Stomach smooth muscle (tissue), 2 donors: ENCODE measurements around the gene CRTAC1.

Source experiments
- H3K27ac ChIP-seq: one replicate; pipeline ENCODE4 v1.7.0; 2013; ENCODE audit warnings: mild to moderate bottlenecking, low read length, inconsistent platforms
- H3K27me3 ChIP-seq, 2 donors: one replicate each; pipeline ENCODE4 v1.7.0; 2013; ENCODE audit warnings: low read length in 2 of 2; ENCODE audit not compliant: insufficient read depth in 2 of 2, control insufficient read depth in 1 of 2
- H3K36me3 ChIP-seq, 2 donors: one replicate each; pipeline ENCODE4 v1.7.0; 2013; ENCODE audit warnings: low read length in 2 of 2; ENCODE audit not compliant: control insufficient read depth in 2 of 2, insufficient read depth in 2 of 2
- H3K4me1 ChIP-seq: one replicate; pipeline ENCODE4 v1.7.0; 2013; ENCODE audit warnings: low read length; ENCODE audit not compliant: control insufficient read depth, insufficient read depth
- H3K4me3 ChIP-seq, 2 donors: one replicate each; pipeline ENCODE4 v1.7.0; 2013; ENCODE audit warnings: low read length in 2 of 2
- H3K9ac ChIP-seq, 2 donors: one replicate each; pipeline ENCODE4 v1.7.0; 2013; ENCODE audit warnings: low read length in 2 of 2, mild to moderate bottlenecking in 1 of 2
- H3K9me3 ChIP-seq, 2 donors: one replicate each; pipeline ENCODE4 v1.7.0; 2013; ENCODE audit warnings: low read length in 2 of 2; ENCODE audit not compliant: control insufficient read depth in 2 of 2
- donor health status: healthy.
- donor health status: Pancreatic carcinoma.

The CRTAC1 gene

DNA sequence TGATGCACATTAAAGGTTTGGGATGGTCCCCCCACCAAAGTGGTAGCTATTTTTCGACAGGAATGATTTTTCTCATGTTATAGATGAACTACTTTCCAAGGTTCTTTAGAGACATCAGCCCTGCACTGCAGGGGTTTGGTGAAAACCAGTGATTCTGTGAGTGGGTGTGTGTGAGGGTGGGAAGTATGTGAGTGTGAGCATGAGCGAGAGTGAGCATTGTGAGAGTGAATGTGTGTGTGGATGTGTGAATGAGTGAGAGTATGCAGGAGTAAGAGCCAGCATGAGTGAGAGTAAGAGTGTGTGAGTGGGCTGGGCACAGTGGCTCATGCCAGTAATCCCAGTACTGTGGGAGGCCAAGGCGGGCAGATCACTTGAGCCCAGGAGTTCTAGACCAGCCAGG lies 105.7 kb downstream of the CRTAC1 start:
- no peak overlapping the region for H3K9ac ChIP-seq
- H3K9me3 ChIP-seq = no peaks in the 10 kb centered on the region
- H3K36me3 ChIP-seq = no peaks in the 10 kb centered on the region
- H3K27ac ChIP-seq = no peak overlapping the region
- peaks cover 0 to 18% of the 10 kb centered on the region in 2 donors for H3K27me3 ChIP-seq
- peaks cover 13% of the 10 kb centered on the region for H3K4me1 ChIP-seq
- no peak overlapping the region for H3K4me3 ChIP-seq

DNA sequence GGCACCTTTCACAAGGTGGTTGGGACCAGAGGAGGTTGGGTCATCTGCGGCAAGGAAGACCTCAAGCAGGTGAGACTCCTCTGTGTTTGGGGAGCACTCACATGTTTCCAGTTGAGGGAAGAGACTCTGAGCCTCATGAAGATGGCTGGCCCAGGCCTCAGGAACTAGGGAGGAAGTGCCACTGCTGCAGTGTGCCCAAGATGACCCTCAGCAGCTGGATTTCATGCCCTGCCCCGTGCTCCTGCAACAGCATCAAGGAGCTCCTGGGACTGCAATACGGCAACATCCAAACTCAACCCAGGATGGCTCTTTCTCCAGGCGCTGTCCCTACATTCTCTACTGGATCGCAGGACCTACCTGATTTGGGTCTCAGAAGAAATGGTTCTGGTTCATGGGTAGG lies 106.9 kb downstream of the CRTAC1 start:
- H3K9me3 ChIP-seq = no peaks in the 10 kb centered on the region
- H3K27ac ChIP-seq = no peak overlapping the region
- no peak overlapping the region for H3K4me3 ChIP-seq
- no peaks in the 10 kb centered on the region for H3K36me3 ChIP-seq
- H3K27me3 ChIP-seq = peaks cover 0 to 17% of the 10 kb centered on the region in 2 donors
- no peak overlapping the region for H3K9ac ChIP-seq
- H3K4me1 ChIP-seq = peaks cover 13% of the 10 kb centered on the region

DNA sequence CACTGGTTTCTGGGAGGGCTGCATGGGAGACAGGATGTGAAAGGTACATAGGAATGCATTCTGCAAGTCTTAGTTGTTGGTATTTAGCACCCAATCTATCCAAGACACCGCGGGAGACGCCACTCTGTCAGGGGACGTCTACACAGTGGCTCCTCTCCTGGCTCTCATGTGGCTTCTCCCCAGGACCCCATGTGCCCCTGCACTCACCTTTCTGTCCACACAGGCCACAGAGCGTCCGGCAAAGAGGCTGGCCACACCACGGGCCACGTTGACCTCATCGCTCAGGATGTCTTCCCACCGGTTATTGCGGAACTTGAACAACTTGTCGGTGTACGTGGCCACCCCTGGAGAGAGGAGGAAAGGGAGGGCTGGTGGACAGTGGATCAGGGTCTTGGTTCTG lies 107.4 kb downstream of the CRTAC1 start:
- Histone ChIP-seq H3K27ac (no peak overlapping the region), H3K9me3 (no peaks in the 10 kb centered on the region), H3K36me3 (no peaks in the 10 kb centered on the region), H3K27me3 (peaks cover 0 to 16% of the 10 kb centered on the region in 2 donors), H3K9ac (no peak overlapping the region), H3K4me1 (peaks cover 13% of the 10 kb centered on the region), H3K4me3 (no peak overlapping the region)

- Histone ChIP-seq H3K27ac (no peak overlapping the region), H3K9me3 (no peaks in the 10 kb centered on the region), H3K4me3 (no peak overlapping the region), H3K4me1 (peaks cover 16% of the 10 kb centered on the region), H3K36me3 (no peaks in the 10 kb centered on the region), H3K9ac (no peak overlapping the region), H3K27me3 (peaks cover 0 to 16% of the 10 kb centered on the region in 2 donors)
These were observed 108.2 kb downstream of the CRTAC1 start for GRCh38 chr10:97922022-97922758.

DNA sequence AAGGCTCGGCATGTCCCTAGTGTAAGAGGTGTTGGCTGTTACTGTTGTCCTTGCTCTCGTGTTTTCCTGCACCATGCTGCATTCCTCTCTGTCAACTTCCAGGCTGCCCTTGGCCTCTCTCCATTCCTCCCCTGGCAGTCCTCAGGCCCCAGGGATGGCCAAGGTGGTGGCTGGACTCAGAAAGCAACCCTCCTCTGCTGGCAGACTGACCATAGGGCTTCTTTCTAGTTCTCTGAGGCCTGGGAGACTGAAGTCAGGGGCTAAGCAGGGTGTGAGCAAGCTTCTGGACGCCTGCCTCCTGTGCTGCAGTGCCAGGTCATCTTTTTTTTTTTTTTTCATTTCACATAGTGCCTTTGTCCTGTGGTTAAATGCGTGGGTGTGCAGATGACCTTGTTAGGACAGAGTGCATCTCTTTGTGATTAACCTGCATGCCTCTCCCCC lies 108.8 kb downstream of the CRTAC1 start:
- Histone ChIP-seq H3K9ac (no peak overlapping the region), H3K4me3 (no peak overlapping the region), H3K27me3 (peaks cover 0 to 15% of the 10 kb centered on the region in 2 donors), H3K9me3 (no peaks in the 10 kb centered on the region), H3K4me1 (peaks cover 16% of the 10 kb centered on the region), H3K27ac (no peak overlapping the region), H3K36me3 (no peaks in the 10 kb centered on the region)

- Histone ChIP-seq H3K4me1 (peaks cover 16% of the 10 kb centered on the region), H3K9me3 (no peaks in the 10 kb centered on the region), H3K27me3 (peaks cover 0 to 15% of the 10 kb centered on the region in 2 donors), H3K36me3 (no peaks in the 10 kb centered on the region), H3K27ac (no peak overlapping the region), H3K4me3 (no peak overlapping the region), H3K9ac (no peak overlapping the region)
These were observed 109.6 kb downstream of the CRTAC1 start for GRCh38 chr10:97920865-97921264.

DNA sequence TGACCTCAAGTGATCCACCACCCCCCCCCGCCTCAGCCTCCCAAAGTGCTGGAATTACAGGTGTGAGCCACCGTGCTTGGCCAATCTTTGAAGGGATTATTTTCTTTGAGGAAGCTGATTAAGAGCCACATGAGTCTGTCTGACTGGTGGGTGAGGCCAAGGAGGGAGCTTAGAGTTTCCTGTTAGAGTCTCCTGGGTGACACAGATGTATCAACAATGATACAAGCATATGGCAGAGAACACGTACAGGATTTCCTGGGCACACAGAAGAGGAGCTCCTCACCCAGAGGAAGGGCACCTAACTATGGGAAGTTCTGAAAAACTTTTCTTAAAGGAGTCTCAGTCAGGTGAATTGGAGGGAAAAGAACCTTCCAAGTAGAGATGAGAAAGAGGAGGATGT lies 111.4 kb downstream of the CRTAC1 start:
- Histone ChIP-seq H3K9me3 (no peaks in the 10 kb centered on the region), H3K9ac (no peak overlapping the region), H3K27ac (no peak overlapping the region), H3K36me3 (no peaks in the 10 kb centered on the region), H3K27me3 (peaks cover 4 to 16% of the 10 kb centered on the region in 2 donors), H3K4me3 (no peak overlapping the region), H3K4me1 (peaks cover 19% of the 10 kb centered on the region)

GRCh38 chr10:97916586-97916985 lies 113.8 kb downstream of the CRTAC1 start:
- Histone ChIP-seq H3K27me3 (peaks cover 4 to 10% of the 10 kb centered on the region in 2 donors), H3K4me3 (no peak overlapping the region), H3K4me1 (peaks cover 11% of the 10 kb centered on the region), H3K27ac (no peak overlapping the region), H3K9ac (no peak overlapping the region), H3K9me3 (no peaks in the 10 kb centered on the region), H3K36me3 (no peaks in the 10 kb centered on the region)

GRCh38 chr10:97915346-97916131 lies 114.9 kb downstream of the CRTAC1 start:
- H3K4me1 ChIP-seq = peaks cover 6% of the 10 kb centered on the region
- H3K4me3 ChIP-seq = no peak overlapping the region
- H3K9ac ChIP-seq = no peak overlapping the region
- no peaks in the 10 kb centered on the region for H3K36me3 ChIP-seq
- H3K27ac ChIP-seq = no peak overlapping the region
- peaks cover 4 to 9% of the 10 kb centered on the region in 2 donors for H3K27me3 ChIP-seq
- no peaks in the 10 kb centered on the region for H3K9me3 ChIP-seq

DNA sequence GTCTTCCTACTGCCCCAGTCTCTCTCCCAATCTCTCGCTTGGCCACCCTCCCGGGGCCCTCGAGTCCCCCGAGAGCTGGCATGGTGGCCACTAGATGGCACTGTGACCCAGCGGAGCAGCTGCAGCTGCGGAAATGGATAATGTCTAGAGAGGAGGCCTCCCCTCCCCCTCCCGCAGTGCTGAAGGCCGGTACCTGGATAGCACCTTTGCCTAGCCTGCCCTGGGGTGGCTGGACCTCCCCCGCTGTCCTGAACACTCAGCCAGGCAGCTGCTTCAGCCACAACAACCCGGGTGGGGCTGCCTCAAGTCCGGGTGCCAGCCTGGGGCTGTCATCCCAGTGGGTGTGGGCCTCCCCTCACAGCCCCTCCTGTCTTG lies 115.6 kb downstream of the CRTAC1 start:
- H3K27ac ChIP-seq = no peak overlapping the region
- no peak overlapping the region for H3K9ac ChIP-seq

More for the DNA sequence above, 115.6 kb downstream of the CRTAC1 start:
- H3K4me3 ChIP-seq = peak overlapping the region in 1 of 2 donors; percentile 29
- no peaks in the 10 kb centered on the region for H3K36me3 ChIP-seq
- H3K9me3 ChIP-seq = no peaks in the 10 kb centered on the region
- H3K4me1 ChIP-seq = peaks cover 6% of the 10 kb centered on the region
- peaks cover 4 to 7% of the 10 kb centered on the region in 2 donors for H3K27me3 ChIP-seq
